Karpas-422 (cell line): ENCODE measurements around the gene DNAH9. TPM values are rescaled to one million over a fixed set of nuclear protein-coding genes. Genes with fewer than 3 reads are reported as not detected.

Source experiments
- DNase-seq: peaks from one replicate; pipeline ENCODE4 v3.0.0-alpha.2; 2015
- H2AFZ ChIP-seq: fragments of 200-600 bp; sonication (generic); 2 replicates; pipeline ENCODE4 v1.6.1; 2014; ENCODE audit warnings: antibody characterized with exemption, low read length, mixed read lengths
- H3K27ac ChIP-seq: fragments of 200-600 bp; sonication (generic); 2 replicates; pipeline ENCODE4 v1.5.1; 2014; ENCODE audit warnings: mild to moderate bottlenecking, low read length, moderate library complexity
- H3K27me3 ChIP-seq: fragments of 200-600 bp; sonication (generic); 2 replicates; pipeline ENCODE4 v1.6.1; 2014; ENCODE audit warnings: low read length, mixed read lengths
- H3K36me3 ChIP-seq: fragments of 200-600 bp; sonication (generic); 2 replicates; pipeline ENCODE4 v1.6.1; 2014; ENCODE audit warnings: low read length, mixed read lengths; ENCODE audit not compliant: insufficient read depth
- H3K4me1 ChIP-seq: fragments of 200-600 bp; sonication (generic); 2 replicates; pipeline ENCODE4 v1.6.1; 2014; ENCODE audit warnings: mild to moderate bottlenecking, low read length, mixed read lengths
- H3K4me2 ChIP-seq: fragments of 200-600 bp; sonication (generic); 2 replicates; pipeline ENCODE4 v1.6.1; 2014; ENCODE audit warnings: low read length, low read depth, mild to moderate bottlenecking; ENCODE audit not compliant: poor library complexity, severe bottlenecking
- H3K4me3 ChIP-seq: fragments of 200-600 bp; sonication (generic); 2 replicates; pipeline ENCODE4 v1.5.1; 2014; ENCODE audit warnings: mild to moderate bottlenecking, antibody characterized with exemption, low read length, mixed read lengths
- H3K79me2 ChIP-seq: fragments of 200-600 bp; sonication (generic); 2 replicates; pipeline ENCODE4 v1.6.1; 2014; ENCODE audit warnings: mild to moderate bottlenecking, low read length, mixed read lengths
- H3K9ac ChIP-seq: fragments of 200-600 bp; sonication (generic); 2 replicates; pipeline ENCODE4 v1.6.0; 2014; ENCODE audit warnings: low read length
- H3K9me2 ChIP-seq: fragments of 200-600 bp; sonication (generic), shearing (Covaris generic); replicated peaks from 2 replicates; pipeline ENCODE4 v1.6.0; 2014; ENCODE audit warnings: mild to moderate bottlenecking, low read length, moderate library complexity; ENCODE audit not compliant: insufficient read depth
- H3K9me3 ChIP-seq: fragments of 300-700, 200-600 bp; sonication (generic); 2 replicates; pipeline ENCODE4 v1.6.1; 2014; ENCODE audit warnings: low read length, mixed read lengths
- H4K20me1 ChIP-seq: fragments of 200-600 bp; sonication (generic); 2 replicates; pipeline ENCODE4 v1.6.1; 2014; ENCODE audit warnings: mild to moderate bottlenecking, antibody characterized with exemption, low read length, low read depth; ENCODE audit not compliant: insufficient read depth
- total RNA-seq: library from RNA; depleted of rRNA; stranded (reverse); fragments of >200 nt; shearing (Covaris generic); gene quantifications from 2 replicates; pipeline ENCODE4 v1.2.3, GENCODE V29; 2014; ENCODE audit warnings: low replicate concordance

DNAH9 gene
- total RNA-seq, 1 experiment from 2014 or later, result not detected

DNA sequence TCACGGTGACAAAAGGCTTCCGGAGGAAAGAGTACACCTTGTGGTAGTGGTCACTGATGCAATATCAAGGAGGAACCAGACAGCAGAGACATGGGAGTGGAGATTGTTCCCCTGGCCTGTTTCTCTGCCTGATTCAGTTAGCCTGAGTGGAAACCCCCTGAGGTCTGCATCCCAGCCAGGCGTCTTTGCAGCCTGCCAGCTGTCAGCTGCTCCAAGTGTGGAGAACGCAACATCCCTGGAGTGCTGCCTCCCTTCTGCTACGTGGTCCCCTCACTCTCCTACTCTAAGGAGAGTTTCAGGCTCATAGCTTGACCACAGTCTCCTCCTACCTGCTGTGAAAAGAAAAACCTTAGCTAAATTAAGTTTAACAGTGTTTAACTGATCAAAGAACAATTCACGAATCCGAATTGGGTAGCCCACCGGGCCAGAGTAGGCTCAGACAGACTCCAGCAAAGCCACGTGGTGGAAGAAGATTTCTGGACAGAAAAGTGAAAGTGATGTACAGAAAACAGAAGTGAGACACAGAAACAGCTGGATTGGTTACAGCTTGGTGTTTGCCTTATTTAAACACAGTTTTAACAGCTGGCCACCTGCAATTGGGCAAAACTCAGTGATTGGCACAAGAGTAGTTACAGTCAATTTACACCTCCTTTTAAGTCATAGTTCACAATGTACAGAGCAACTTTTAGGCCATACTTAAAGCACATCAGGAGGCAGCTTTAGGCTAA is 188.6 kb downstream of the DNAH9 start:
- no peaks in the 10 kb centered on the region for H3K36me3 ChIP-seq
- H3K4me3 ChIP-seq, result no peak overlapping the region
- no peak overlapping the region for H3K27ac ChIP-seq
- H3K9me2 ChIP-seq, result no peaks in the 10 kb centered on the region
- H3K79me2 ChIP-seq, result no peaks in the 10 kb centered on the region
- DNase-seq, result peak; percentile 44
- H3K9ac ChIP-seq, result no peak overlapping the region
- no peaks in the 10 kb centered on the region; the same call in 1 of the 2 replicates for H3K4me1 ChIP-seq
- no peaks in the 10 kb centered on the region for H4K20me1 ChIP-seq
- no peak overlapping the region for H2AFZ ChIP-seq
- no peaks in the 10 kb centered on the region for H3K27me3 ChIP-seq
- no peak overlapping the region for H3K4me2 ChIP-seq
- no peaks in the 10 kb centered on the region for H3K9me3 ChIP-seq

DNA sequence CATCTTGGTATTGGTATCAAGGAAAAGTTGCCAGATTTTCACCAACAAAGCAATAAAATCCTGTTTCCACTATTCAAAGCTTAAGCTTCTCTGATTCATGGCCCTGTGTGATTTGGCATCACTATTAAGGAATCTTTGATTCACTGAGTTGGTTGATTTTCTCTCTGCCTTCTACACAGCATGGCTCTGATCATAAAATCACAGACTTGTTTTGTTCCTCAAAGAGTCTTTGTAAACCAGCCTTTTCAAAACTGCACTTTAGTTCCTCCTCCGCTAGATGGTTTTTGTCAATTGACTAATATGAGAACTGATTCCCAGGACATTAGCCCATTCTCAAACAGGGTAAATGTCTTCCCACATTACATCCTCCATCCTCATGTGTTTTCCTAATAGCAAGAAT is 197.6 kb downstream of the DNAH9 start:
- Histone ChIP-seq H3K9me2 (no peaks in the 10 kb centered on the region), H4K20me1 (no peaks in the 10 kb centered on the region), H3K27me3 (no peaks in the 10 kb centered on the region), H3K79me2 (no peaks in the 10 kb centered on the region), H3K4me1 (no peaks in the 10 kb centered on the region), H3K4me2 (no peak overlapping the region), H3K9me3 (no peaks in the 10 kb centered on the region), H3K36me3 (no peaks in the 10 kb centered on the region), H2AFZ (no peak overlapping the region), H3K9ac (no peak overlapping the region), H3K27ac (no peak overlapping the region), H3K4me3 (no peak overlapping the region)
- no peak for DNase-seq

DNA sequence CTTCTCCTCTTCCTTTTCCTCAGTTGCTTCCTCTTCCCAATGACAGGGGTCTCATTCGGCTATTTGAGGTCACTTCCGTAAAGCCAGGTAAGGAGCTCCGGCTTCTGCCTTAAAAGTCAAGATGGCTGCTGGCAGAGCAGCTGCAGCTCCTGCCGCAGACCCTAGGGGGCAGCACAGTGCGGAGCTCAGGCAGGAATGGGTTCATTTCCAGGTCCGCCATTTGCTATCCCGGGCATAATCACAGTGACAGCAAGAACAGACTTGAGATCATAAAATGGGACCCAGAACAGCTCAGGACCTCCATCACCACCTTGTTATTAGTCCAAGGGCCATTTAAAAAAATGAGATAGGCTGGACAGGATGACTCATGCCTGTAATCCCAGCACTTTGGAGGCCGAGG is 199.5 kb downstream of the DNAH9 start:
- no peak for DNase-seq
- Histone ChIP-seq H3K4me2 (no peak overlapping the region), H3K9me2 (no peaks in the 10 kb centered on the region), H3K36me3 (no peaks in the 10 kb centered on the region), H3K27me3 (no peaks in the 10 kb centered on the region), H3K79me2 (no peaks in the 10 kb centered on the region), H3K4me3 (no peak overlapping the region), H3K27ac (no peak overlapping the region), H3K4me1 (no peaks in the 10 kb centered on the region), H4K20me1 (no peaks in the 10 kb centered on the region), H3K9ac (no peak overlapping the region), H3K9me3 (no peaks in the 10 kb centered on the region), H2AFZ (no peak overlapping the region)

DNA sequence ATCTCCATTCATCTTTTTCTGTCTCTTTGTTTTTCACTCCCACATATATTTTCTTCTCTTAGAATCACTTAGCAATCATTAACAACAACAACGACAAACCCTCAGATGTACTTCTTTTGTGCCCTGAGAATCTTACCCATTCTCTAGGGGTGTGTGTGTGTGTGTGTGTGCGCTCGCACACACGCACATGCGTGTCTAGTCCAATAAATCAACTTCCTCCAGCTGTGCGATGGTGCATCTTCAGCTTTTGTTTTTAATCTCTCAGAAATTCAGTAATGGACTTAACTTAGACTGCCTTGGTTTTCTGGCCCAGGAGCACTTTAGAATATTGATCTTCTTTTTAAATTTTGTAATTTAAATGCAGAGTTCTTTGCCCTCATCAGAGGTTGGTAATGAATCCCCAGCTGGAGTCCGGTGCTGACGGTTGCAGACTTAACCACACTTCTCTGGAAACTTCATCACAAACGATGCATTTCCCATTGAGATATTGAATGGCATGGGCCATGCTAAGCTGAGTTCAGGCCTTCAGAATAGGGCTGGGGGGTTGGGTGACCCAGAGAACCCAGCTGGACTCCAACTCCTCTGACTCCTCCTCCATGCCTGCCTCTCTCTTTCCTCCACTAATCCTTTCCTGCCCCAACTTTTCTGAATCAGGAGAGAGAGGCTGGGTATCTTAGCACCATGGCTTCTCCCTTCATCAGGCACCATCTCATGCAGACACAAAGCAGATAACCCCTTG is 205.1 kb downstream of the DNAH9 start:
- H3K4me2 ChIP-seq, result no peak overlapping the region
- H3K9me3 ChIP-seq, result no peaks in the 10 kb centered on the region
- no peak overlapping the region for H3K27ac ChIP-seq
- no peaks in the 10 kb centered on the region for H3K9me2 ChIP-seq
- H3K27me3 ChIP-seq, result no peaks in the 10 kb centered on the region
- no peak overlapping the region for H3K4me3 ChIP-seq
- no peaks in the 10 kb centered on the region for H3K79me2 ChIP-seq
- H2AFZ ChIP-seq, result no peak overlapping the region
- H3K9ac ChIP-seq, result no peak overlapping the region
- H3K4me1 ChIP-seq, result no peaks in the 10 kb centered on the region
- H3K36me3 ChIP-seq, result no peaks in the 10 kb centered on the region
- no peak for DNase-seq
- H4K20me1 ChIP-seq, result no peaks in the 10 kb centered on the region

DNA sequence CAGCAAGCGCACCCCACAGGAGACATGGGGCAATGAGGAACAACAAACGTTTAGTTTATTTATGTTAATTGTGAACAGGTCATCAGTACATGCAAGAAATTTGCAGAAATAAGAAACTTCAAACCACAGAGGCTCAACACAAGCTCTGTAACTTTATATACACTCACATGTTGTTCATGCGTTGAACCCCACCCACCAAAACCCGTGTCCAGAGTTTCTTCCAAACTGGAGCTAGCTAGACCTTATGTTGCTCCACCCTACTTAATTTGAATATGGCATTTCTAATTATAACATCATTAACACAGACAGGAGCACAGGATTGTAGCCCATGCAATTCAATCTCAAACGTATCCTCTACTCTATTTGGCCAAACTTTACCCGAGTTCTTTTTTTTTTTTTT is 206.9 kb downstream of the DNAH9 start:
- Histone ChIP-seq H3K79me2 (no peaks in the 10 kb centered on the region), H4K20me1 (no peaks in the 10 kb centered on the region), H3K27ac (no peak overlapping the region), H3K9me2 (no peaks in the 10 kb centered on the region), H3K4me2 (no peak overlapping the region), H3K4me1 (no peaks in the 10 kb centered on the region), H3K36me3 (no peaks in the 10 kb centered on the region), H3K4me3 (no peak overlapping the region), H3K27me3 (no peaks in the 10 kb centered on the region), H3K9ac (no peak overlapping the region), H3K9me3 (no peaks in the 10 kb centered on the region), H2AFZ (no peak overlapping the region)
- no peak for DNase-seq

DNA sequence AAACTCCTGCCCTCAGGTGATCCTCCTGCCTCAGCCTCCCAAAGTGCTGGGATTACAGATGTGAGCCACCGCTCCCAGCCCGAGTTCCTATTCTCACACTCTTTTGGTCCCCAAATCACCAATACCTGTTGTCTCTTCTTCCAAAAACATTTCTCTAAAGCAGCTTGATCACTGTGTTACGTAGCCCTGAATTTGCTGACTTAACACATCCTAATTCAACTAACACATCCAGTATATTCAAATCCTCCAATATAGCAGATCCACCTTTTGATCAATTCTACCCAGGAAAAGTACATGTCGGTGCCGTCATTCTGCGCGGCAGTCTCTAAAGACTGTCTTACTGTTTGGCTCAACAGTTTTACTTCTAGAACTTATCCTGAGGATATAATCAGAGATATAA is 207.7 kb downstream of the DNAH9 start:
- no peaks in the 10 kb centered on the region for H3K79me2 ChIP-seq
- no peak overlapping the region for H2AFZ ChIP-seq
- no peaks in the 10 kb centered on the region for H4K20me1 ChIP-seq
- H3K36me3 ChIP-seq, result no peaks in the 10 kb centered on the region
- no peak for DNase-seq
- no peak overlapping the region for H3K27ac ChIP-seq
- H3K4me3 ChIP-seq, result no peak overlapping the region
- no peak overlapping the region for H3K4me2 ChIP-seq
- no peaks in the 10 kb centered on the region for H3K9me3 ChIP-seq
- no peaks in the 10 kb centered on the region for H3K4me1 ChIP-seq
- no peak overlapping the region for H3K9ac ChIP-seq
- H3K9me2 ChIP-seq, result no peaks in the 10 kb centered on the region
- no peaks in the 10 kb centered on the region for H3K27me3 ChIP-seq

DNA sequence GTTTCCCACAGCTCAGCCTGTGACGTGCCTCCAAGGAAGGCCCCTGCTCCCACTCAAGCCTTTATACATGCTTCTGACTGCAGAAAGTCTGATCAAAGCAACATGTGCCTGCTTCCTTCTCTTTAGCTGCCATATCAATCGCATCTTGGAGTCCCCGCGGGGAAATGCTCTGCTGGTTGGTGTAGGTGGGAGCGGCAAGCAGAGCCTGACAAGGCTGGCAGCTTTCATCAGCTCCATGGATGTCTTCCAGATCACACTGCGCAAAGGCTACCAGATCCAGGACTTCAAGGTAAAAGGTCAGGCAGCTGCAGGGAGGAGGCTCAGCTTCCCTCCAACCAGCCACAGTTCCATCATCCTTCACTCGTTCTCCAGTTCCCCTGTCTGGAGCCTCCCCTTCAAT is 209.3 kb downstream of the DNAH9 start:
- Histone ChIP-seq H3K4me3 (no peak overlapping the region), H3K9ac (no peak overlapping the region), H4K20me1 (no peaks in the 10 kb centered on the region), H3K27me3 (no peaks in the 10 kb centered on the region), H2AFZ (no peak overlapping the region), H3K79me2 (no peaks in the 10 kb centered on the region), H3K36me3 (no peaks in the 10 kb centered on the region), H3K4me1 (no peaks in the 10 kb centered on the region), H3K9me3 (no peaks in the 10 kb centered on the region), H3K9me2 (no peaks in the 10 kb centered on the region), H3K4me2 (no peak overlapping the region), H3K27ac (no peak overlapping the region)
- no peak for DNase-seq

DNA sequence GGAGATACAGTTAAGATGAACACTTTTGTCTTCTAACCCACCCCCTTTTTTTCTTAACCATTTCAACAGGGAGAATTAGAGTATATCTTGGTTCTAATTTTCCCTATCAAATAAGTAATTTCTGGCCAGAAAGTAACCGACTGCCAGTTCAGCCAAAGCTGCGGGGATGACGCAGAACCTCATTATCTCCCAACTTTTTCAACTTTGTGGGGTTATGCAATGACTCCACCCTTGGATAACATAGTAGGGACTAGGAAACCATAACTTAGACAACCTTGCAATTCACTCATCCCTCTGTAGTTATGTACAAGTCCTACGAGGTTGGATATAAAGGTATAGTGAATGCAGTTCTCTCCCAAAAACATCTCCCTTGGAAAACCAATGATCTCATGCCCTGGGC is 215.0 kb downstream of the DNAH9 start:
- no peak overlapping the region for H3K4me2 ChIP-seq
- H4K20me1 ChIP-seq, result no peaks in the 10 kb centered on the region
- no peaks in the 10 kb centered on the region for H3K4me1 ChIP-seq
- H3K9me2 ChIP-seq, result no peaks in the 10 kb centered on the region
- no peaks in the 10 kb centered on the region for H3K9me3 ChIP-seq
- no peaks in the 10 kb centered on the region for H3K36me3 ChIP-seq
- H3K4me3 ChIP-seq, result no peak overlapping the region
- no peaks in the 10 kb centered on the region for H3K27me3 ChIP-seq
- H2AFZ ChIP-seq, result no peak overlapping the region
- no peaks in the 10 kb centered on the region for H3K79me2 ChIP-seq
- no peak overlapping the region for H3K27ac ChIP-seq
- no peak for DNase-seq
- H3K9ac ChIP-seq, result no peak overlapping the region
